Ishikawa (cell line): ENCODE data around the gene TNNI3K.

Experiments used
- CEBPB ChIP-seq: IDR thresholded peaks from 2 replicates; pipeline ENCODE4 v1.6.1; 2012
- CREB1 ChIP-seq: IDR thresholded peaks from 2 replicates; pipeline ENCODE4 v1.6.1; 2012; ENCODE audit warnings: low read depth
- EGR1 ChIP-seq: IDR thresholded peaks from 2 replicates; pipeline ENCODE4 v1.6.1; 2012
- EP300 ChIP-seq: IDR thresholded peaks from 2 replicates; pipeline ENCODE4 v1.6.1; 2012; ENCODE audit warnings: borderline replicate concordance
- FOXM1 ChIP-seq: IDR thresholded peaks from 2 replicates; pipeline ENCODE4 v1.6.1; 2012; ENCODE audit warnings: low read depth, borderline replicate concordance
- MAX ChIP-seq: IDR thresholded peaks from 2 replicates; pipeline ENCODE4 v1.6.1; 2012
- NFIC ChIP-seq: IDR thresholded peaks from 2 replicates; pipeline ENCODE4 v1.6.1; 2012
- RAD21 ChIP-seq: IDR thresholded peaks from 2 replicates; pipeline ENCODE4 v1.6.1; 2012; ENCODE audit warnings: low read depth
- REST ChIP-seq: IDR thresholded peaks from 2 replicates; pipeline ENCODE4 v1.6.1; 2012; ENCODE audit warnings: low read depth, mild to moderate bottlenecking
- TAF1 ChIP-seq: IDR thresholded peaks from 2 replicates; pipeline ENCODE4 v1.6.1; 2012; ENCODE audit warnings: low read depth, mild to moderate bottlenecking
- TCF12 ChIP-seq: IDR thresholded peaks from 2 replicates; pipeline ENCODE4 v1.6.1; 2012; ENCODE audit warnings: low read depth
- TEAD4 ChIP-seq: IDR thresholded peaks from 2 replicates; pipeline ENCODE4 v1.6.1; 2012
- YY1 ChIP-seq: IDR thresholded peaks from 2 replicates; pipeline ENCODE4 v1.6.1; 2012; ENCODE audit warnings: low read depth
- ZBTB7A ChIP-seq: IDR thresholded peaks from 2 replicates; pipeline ENCODE4 v1.6.1; 2012; ENCODE audit warnings: low read depth
- TF ChIP-seq, protein P1 (sequence below): IDR thresholded peaks from 2 replicates; pipeline ENCODE4 v1.6.1; 2012

TNNI3K gene

GRCh38 chr1:74316302-74316701 is 81.1 kb downstream of the TNNI3K start:
- TF ChIP-seq TAF1 = no peak
- TF ChIP-seq TCF12 = no peak
- no peak for TF ChIP-seq YY1
- TF ChIP-seq TEAD4 = no peak
- no peak for TF ChIP-seq REST
- TF ChIP-seq EP300 = no peak
- no peak for TF ChIP-seq ZBTB7A
- TF ChIP-seq FOXM1 = no peak

GRCh38 chr1:74317663-74318062 is 82.5 kb downstream of the TNNI3K start:
- TF ChIP-seq, protein P1, sequence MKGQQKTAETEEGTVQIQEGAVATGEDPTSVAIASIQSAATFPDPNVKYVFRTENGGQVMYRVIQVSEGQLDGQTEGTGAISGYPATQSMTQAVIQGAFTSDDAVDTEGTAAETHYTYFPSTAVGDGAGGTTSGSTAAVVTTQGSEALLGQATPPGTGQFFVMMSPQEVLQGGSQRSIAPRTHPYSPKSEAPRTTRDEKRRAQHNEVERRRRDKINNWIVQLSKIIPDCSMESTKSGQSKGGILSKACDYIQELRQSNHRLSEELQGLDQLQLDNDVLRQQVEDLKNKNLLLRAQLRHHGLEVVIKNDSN = no peak
- TF ChIP-seq TCF12 (no peak), TEAD4 (no peak), REST (no peak), CEBPB (no peak), FOXM1 (no peak), TAF1 (no peak)

DNA sequence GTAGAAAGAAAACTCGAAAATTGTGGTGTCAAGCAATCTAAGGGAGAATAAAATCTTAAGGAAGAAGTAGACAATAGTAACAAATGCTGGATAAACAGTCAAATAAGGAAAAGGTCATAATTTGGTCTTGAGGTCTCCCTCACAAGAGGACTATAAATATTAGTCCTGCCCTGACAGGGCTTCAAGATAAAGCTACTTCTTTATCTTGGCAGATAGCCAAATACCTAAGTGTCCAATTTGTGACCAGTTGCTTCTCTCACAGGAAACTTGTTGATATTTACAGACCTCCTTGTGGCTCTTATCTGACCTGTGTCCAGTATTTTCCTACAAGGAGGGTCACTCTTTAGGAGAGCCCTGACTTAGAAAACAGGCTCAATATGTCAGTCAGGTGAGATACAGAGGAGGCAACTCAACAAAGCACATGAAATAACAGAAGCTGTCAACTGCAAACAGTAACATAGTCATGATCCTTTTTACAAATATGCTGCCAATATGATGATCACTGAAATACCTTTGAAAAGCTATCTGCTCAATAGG is 88.8 kb downstream of the TNNI3K start:
- TF ChIP-seq NFIC = peak; percentile 33; the same call in 1 of the 2 replicates
- TF ChIP-seq RAD21 = no peak

DNA sequence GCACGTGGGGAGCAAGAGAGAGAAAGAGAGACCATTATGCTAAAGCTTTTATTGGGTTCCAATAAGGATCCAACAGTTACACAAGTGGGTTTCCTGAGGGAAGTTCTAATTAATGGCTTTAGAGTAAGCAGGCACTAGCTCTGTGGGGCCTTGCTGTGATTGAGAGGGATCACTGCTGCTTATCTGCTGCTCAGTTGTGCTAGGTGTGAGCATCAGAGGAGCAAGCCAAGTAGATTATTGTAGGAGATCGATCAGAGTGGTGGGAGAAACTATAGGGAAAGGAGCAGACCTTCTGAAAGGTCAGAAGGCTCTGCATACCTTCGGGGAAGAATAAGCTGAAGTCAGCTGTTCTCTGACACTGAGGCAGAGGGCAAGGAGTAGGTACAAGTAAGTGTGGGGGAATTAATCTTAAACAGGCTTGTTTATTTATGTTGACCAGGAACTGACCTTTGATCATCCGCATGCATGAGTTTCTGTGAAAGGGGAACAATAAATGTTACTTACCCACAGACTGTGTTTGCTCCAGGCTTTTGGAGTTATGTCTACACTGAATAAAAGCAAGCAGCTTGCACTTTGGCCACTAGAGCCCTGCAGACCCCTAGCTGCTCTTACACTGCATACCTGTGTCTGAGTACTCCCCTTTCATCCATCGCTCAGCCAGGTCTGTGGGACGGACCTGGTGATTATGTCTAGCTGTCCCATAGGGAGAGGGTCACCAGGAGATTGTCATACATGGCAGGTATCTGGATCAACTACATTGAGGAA is 89.7 kb downstream of the TNNI3K start:
- no peak for TF ChIP-seq CEBPB
- no peak for TF ChIP-seq FOXM1
- no peak for TF ChIP-seq TCF12
- no peak for TF ChIP-seq TEAD4
- no peak for TF ChIP-seq RAD21
- no peak for TF ChIP-seq REST
- no peak for TF ChIP-seq TAF1
- no peak for TF ChIP-seq EGR1
- no peak for TF ChIP-seq CREB1
- TF ChIP-seq ZBTB7A = no peak

- no peak for TF ChIP-seq MAX
- TF ChIP-seq CEBPB = no peak
- no peak for TF ChIP-seq YY1
- TF ChIP-seq EGR1 = no peak
- no peak for TF ChIP-seq TAF1
- TF ChIP-seq, protein P1 = no peak
- no peak for TF ChIP-seq NFIC
- TF ChIP-seq REST = no peak
- TF ChIP-seq FOXM1 = no peak
Observed at GRCh38 chr1:74328851-74329250, 93.7 kb downstream of the TNNI3K start.
